ENCODE measurements around the gene IQGAP3.

The IQGAP3 gene

DNA sequence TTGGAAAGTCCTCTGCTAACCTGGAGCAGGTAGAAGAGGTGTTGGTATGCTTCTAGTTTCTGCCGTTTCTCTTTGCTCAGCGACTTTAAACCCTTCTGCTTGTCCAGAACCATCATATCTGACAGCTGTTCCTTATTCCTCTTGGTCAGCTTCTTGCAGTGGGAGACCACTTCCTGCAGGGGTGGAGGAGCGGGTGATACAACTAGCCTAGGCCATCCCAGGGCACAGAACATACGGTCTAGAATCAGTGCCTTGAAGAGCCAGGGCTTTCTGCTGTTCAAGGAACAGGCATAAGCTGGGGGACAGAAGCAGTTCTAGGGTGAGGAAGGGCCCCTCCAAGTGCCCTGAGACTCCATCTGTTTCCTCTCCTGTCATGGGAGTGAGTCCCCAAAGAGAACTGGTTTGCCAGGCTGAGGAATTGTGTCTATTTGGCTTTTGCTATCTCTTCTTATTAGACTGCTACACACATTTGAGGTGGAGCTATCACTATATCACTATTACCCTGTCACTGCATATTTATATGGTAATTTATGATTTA lies 32.5 kb downstream of the IQGAP3 start:
- no peak overlapping the region for H3K4me3 ChIP-seq (ENCODE audit: low read depth, low read length)
- DNase-seq (ENCODE audit: low read depth, low spot score) = no peak
- TF ChIP-seq, protein P1, sequence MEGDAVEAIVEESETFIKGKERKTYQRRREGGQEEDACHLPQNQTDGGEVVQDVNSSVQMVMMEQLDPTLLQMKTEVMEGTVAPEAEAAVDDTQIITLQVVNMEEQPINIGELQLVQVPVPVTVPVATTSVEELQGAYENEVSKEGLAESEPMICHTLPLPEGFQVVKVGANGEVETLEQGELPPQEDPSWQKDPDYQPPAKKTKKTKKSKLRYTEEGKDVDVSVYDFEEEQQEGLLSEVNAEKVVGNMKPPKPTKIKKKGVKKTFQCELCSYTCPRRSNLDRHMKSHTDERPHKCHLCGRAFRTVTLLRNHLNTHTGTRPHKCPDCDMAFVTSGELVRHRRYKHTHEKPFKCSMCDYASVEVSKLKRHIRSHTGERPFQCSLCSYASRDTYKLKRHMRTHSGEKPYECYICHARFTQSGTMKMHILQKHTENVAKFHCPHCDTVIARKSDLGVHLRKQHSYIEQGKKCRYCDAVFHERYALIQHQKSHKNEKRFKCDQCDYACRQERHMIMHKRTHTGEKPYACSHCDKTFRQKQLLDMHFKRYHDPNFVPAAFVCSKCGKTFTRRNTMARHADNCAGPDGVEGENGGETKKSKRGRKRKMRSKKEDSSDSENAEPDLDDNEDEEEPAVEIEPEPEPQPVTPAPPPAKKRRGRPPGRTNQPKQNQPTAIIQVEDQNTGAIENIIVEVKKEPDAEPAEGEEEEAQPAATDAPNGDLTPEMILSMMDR (IDR thresholded peaks at IDR 0.05; ENCODE audit: insufficient read depth, low read length, missing control alignments) = no peak
- POLR2A ChIA-PET = no interaction called here
- CTCF ChIA-PET = interaction anchor here (1.3 to 2.3 kb wide), 2 partner anchors 15 to 119 kb away, joined by 3 to 6 read pairs; no protein-coding TSS in a partner anchor

DNA sequence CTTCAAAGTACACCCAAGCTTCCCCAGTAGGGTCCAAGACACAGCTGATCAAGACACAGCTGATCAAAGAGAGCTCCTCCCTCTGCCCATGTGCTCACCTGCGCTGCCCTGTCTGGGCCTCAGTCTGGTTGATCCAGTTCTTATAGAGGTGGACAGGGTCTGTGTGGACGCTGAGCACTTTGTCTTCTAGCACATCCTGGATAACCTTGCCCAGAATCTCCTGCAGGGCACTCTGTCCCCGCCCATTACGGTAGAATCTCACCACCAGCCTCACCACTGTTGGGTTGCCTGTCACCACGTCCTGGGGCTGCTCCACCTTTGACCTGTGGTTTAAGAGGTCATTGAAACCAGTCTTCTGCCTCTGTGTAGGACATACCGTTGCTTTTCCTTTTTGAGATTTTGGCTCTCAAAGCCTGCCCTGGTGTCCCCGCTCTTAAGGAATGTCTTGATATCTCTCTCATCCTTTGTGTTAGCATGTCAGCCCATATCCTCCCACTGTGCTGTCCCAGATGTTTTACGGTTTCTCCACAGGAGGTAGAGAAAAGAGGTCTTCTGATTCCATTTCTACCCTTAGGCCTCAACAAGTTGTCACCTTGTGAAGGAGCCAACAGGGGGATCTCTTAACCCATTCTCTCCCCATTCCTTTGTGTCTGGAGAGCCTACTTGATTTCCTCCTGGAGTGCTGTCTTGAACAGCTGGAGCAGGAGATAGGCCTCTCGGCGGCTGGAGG lies 33.5 kb downstream of the IQGAP3 start:
- DNase-seq (ENCODE audit: low read depth, low spot score) = no peak
- ChIA-PET POLR2A (no interaction called here), CTCF (interaction anchor here (2.3 kb wide), 1 partner anchor 120 kb away, joined by 6 read pairs; no protein-coding TSS in a partner anchor)
- no peak overlapping the region for H3K4me3 ChIP-seq (ENCODE audit: low read depth, low read length)
- TF ChIP-seq, protein P1 (IDR thresholded peaks at IDR 0.05; ENCODE audit: insufficient read depth, low read length, missing control alignments) = no peak

DNA sequence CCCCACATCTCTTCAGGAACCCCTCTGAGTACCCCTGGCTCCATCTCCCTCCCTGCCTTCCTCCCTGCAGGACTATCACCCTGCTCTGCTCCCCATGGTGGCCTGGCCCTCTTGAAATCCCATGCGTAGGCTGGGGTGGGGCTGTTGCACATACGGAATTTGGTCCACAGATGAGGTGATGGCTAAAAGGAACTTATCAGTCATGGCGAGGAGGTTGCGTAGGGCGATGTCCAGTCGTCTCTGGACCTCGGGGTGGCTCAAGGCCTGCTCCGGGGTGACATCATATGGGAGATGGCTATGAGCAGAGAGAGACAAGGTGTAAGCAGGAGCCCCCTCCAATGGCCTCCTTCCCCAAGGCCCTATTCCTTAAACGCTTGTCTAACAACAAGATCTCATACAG lies 35.3 kb downstream of the IQGAP3 start:
- TF ChIP-seq, protein P1 (IDR thresholded peaks at IDR 0.05; ENCODE audit: insufficient read depth, low read length, missing control alignments) = no peak
- H3K4me3 ChIP-seq (ENCODE audit: low read depth, low read length) = no peak overlapping the region
- ChIA-PET CTCF (interaction anchor here (1.7 kb wide), 1 partner anchor 29 kb away, joined by 4 read pairs; no protein-coding TSS in a partner anchor), POLR2A (no interaction called here)
- no peak for DNase-seq (ENCODE audit: low read depth, low spot score)

DNA sequence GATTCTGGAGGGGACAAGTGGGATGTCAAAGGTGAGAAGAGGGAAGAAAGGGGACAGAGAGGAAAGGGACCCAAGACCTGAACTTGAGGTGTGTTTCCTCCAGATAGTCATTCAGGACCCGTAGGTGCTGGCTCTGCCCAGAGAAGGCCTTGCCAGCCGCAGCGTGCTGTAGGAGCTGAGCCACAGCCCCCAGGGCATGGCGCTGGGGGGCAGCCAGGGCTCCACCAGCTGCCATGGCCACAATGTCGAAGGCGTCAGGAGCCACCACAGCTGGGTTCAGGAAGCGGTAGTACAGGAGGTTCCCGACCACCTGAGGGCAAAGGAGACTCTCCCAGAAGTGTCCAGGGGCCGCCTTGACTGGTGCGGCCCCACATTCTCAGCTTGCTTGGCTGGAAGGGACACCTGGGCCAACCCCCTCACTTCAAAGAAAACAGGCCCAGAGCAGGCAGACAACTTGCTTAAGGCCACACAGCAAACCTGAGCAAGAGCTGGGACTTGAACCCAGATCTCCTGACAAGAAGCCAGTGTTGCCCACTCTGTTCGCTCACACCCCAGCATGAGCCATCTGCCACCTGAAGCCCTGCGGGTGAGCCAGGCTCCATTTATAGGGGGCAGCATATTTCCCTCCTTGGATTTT lies 37.8 kb downstream of the IQGAP3 start:
- H3K4me3 ChIP-seq (ENCODE audit: low read depth, low read length) = no peak overlapping the region
- no peak for DNase-seq (ENCODE audit: low read depth, low spot score)
- TF ChIP-seq, protein P1 (IDR thresholded peaks at IDR 0.05; ENCODE audit: insufficient read depth, low read length, missing control alignments) = no peak
- POLR2A ChIA-PET = no interaction called here
- CTCF ChIA-PET = interaction anchor here (1.0 kb wide), 1 partner anchor 88 kb away, joined by 3 read pairs; no protein-coding TSS in a partner anchor

DNA sequence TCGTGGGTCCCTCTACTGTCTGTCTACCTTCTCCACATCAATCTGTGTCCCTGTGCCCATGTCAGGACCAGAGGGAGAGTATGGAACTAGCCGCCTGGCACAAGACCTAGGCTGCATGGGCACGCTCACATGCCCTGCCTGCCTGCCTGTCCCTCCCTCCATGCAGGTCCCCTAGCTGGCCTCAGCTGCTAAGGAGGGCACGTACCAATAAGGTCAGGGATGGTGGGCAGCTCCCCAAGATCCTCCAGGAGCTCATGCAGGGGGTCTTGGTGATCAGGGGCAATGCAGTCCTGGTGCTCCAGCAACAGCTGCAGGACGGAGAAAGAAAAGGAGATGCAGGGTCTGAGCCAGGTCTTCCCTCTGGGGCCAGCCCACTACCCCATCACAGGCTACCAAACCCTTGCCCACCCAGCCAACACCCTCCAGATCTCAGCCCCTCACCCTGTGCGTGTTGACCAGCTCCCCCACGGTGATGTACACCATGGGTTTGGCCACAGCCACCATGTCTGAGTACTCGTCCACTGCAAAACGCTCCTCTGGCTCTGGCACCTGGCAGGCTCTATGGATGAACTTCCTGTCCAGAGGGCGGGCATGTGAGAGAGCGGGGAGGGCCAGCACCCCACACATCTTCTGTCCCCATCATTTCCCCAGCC lies 38.7 kb downstream of the IQGAP3 start:
- TF ChIP-seq, protein P1 (IDR thresholded peaks at IDR 0.05; ENCODE audit: insufficient read depth, low read length, missing control alignments) = no peak
- no peak for DNase-seq (ENCODE audit: low read depth, low spot score)
- ChIA-PET CTCF (interaction anchor here (1.6 kb wide), 1 partner anchor 16 kb away, joined by 5 read pairs; no protein-coding TSS in a partner anchor), POLR2A (interaction anchor here (1.0 kb wide), 1 partner anchor 29 kb away, joined by 4 read pairs; no protein-coding TSS in a partner anchor)
- H3K4me3 ChIP-seq (ENCODE audit: low read depth, low read length) = no peak overlapping the region
